Measurements from ENCODE around the gene TM7SF2. TPM values are rescaled to one million over a fixed set of nuclear protein-coding genes. Genes with fewer than 3 reads are reported as not detected.

The TM7SF2 gene
- total and polyA plus RNA-seq, 2 donors (not counting 1 experiment from before 2014, with no cell fraction given), result 23.9 to 28.5 TPM

GRCh38 chr11:65086809-65087208 is 24.9 kb upstream of the TM7SF2 start:
- ChIA-PET POLR2A (interaction anchor here (1.2 to 1.4 kb wide), 2 partner anchors 30 to 175 kb away, joined by 3 to 5 read pairs; partner anchors contain the start of genes POLA2 and ZNHIT2), CTCF (no interaction called here)
- TF ChIP-seq EZH2 (IDR thresholded peaks at IDR 0.05; ENCODE audit: borderline replicate concordance, insufficient read depth, low read depth, low read length, poor library complexity, severe bottlenecking) (no peak), CTCF (IDR thresholded peaks at IDR 0.05) (no peak)
- Histone ChIP-seq H3K79me2 (ENCODE audit: control insufficient read depth, insufficient read depth, low read length) (peaks cover 21% of the 10 kb centered on the region), H4K20me1 (ENCODE audit: control insufficient read depth, insufficient read depth, low read length, poor library complexity, severe bottlenecking) (peaks cover 8% of the 10 kb centered on the region), H3K9ac (ENCODE audit: low read length) (no peak overlapping the region), H3K27ac (ENCODE audit: low read length in 2 of 2) (no peak overlapping the region), H3K4me3 (ENCODE audit: control extremely low read depth in 1 of 5, extremely low read depth in 1 of 5, insufficient read depth in 1 of 5, low read depth in 2 of 5, low read length in 4 of 5) (no peak overlapping the region), H3K36me3 (replicated peaks in 1 of 2; ENCODE audit: control extremely low read depth in 1 of 2, control insufficient read depth in 1 of 2, extremely low read depth in 1 of 2, insufficient read depth in 2 of 2, low read length in 1 of 2) (peaks cover 0 to 47% of the 10 kb centered on the region in 2 experiments), H3K4me1 (ENCODE audit: control insufficient read depth in 2 of 2, insufficient read depth in 2 of 2, low read length in 2 of 2) (peaks cover 12 to 19% of the 10 kb centered on the region in 2 donors), H3K9me3 (ENCODE audit: control extremely low read depth in 1 of 3, control insufficient read depth in 2 of 3, insufficient read depth in 1 of 3, low read length in 2 of 3) (no peaks in the 10 kb centered on the region), H3K4me2 (replicated peaks; ENCODE audit: low read depth, low read length, poor library complexity, severe bottlenecking) (no peak overlapping the region), H3K27me3 (replicated peaks in 1 of 4; ENCODE audit: control extremely low read depth in 1 of 4, control insufficient read depth in 3 of 4, insufficient read depth in 4 of 4, low read length in 3 of 4) (no peaks in the 10 kb centered on the region), H2AFZ (ENCODE audit: insufficient read depth, low read depth, low read length, poor library complexity, severe bottlenecking) (no peak overlapping the region)
- 89% methylated on average over 2 of the region's 9 CpGs for WGBS (ENCODE audit: insufficient coverage)
- H3K27me3 Mint-ChIP-seq, result no peaks in the 10 kb centered on the region
- H3K27ac Mint-ChIP-seq, result no peak overlapping the region
- H3K4me3 Mint-ChIP-seq, result no peak overlapping the region
- intact Hi-C loops (cut with micrococcal nuclease), result no loop called here
- H3K9me3 Mint-ChIP-seq (ENCODE audit: insufficient read depth), result no peaks in the 10 kb centered on the region
- H3K4me1 Mint-ChIP-seq, result peaks cover 28% of the 10 kb centered on the region
- DNase-seq (no peak), ATAC-seq (ENCODE audit: low read depth) (no peak)

- Histone ChIP-seq H3K9me3 (ENCODE audit: control extremely low read depth in 1 of 3, control insufficient read depth in 2 of 3, insufficient read depth in 1 of 3, low read length in 2 of 3) (no peaks in the 10 kb centered on the region), H3K4me3 (ENCODE audit: control extremely low read depth in 1 of 5, extremely low read depth in 1 of 5, insufficient read depth in 1 of 5, low read depth in 2 of 5, low read length in 4 of 5) (no peak overlapping the region), H4K20me1 (ENCODE audit: control insufficient read depth, insufficient read depth, low read length, poor library complexity, severe bottlenecking) (peaks cover 8% of the 10 kb centered on the region), H3K4me1 (ENCODE audit: control insufficient read depth in 2 of 2, insufficient read depth in 2 of 2, low read length in 2 of 2) (peaks cover 12 to 19% of the 10 kb centered on the region in 2 donors), H3K27ac (ENCODE audit: low read length in 2 of 2) (no peak overlapping the region), H3K4me2 (replicated peaks; ENCODE audit: low read depth, low read length, poor library complexity, severe bottlenecking) (no peak overlapping the region), H3K9ac (ENCODE audit: low read length) (no peak overlapping the region), H2AFZ (ENCODE audit: insufficient read depth, low read depth, low read length, poor library complexity, severe bottlenecking) (no peak overlapping the region), H3K27me3 (replicated peaks in 1 of 4; ENCODE audit: control extremely low read depth in 1 of 4, control insufficient read depth in 3 of 4, insufficient read depth in 4 of 4, low read length in 3 of 4) (no peaks in the 10 kb centered on the region), H3K79me2 (ENCODE audit: control insufficient read depth, insufficient read depth, low read length) (peaks cover 21% of the 10 kb centered on the region), H3K36me3 (replicated peaks in 1 of 2; ENCODE audit: control extremely low read depth in 1 of 2, control insufficient read depth in 1 of 2, extremely low read depth in 1 of 2, insufficient read depth in 2 of 2, low read length in 1 of 2) (peaks cover 0 to 47% of the 10 kb centered on the region in 2 experiments)
- 96% methylated on average over 11 of the region's 11 CpGs for WGBS (ENCODE audit: insufficient coverage)
- Mint-ChIP-seq H3K27ac (no peak overlapping the region), H3K4me3 (no peak overlapping the region), H3K27me3 (no peaks in the 10 kb centered on the region), H3K4me1 (peaks cover 28% of the 10 kb centered on the region), H3K9me3 (ENCODE audit: insufficient read depth) (no peaks in the 10 kb centered on the region)
- ChIA-PET CTCF (no interaction called here), POLR2A (interaction anchor here (1.4 kb wide), 1 partner anchor 30 kb away, joined by 5 read pairs; the partner anchor contains the start of gene ZNHIT2)
- DNase-seq (no peak), ATAC-seq (ENCODE audit: low read depth) (no peak)
- TF ChIP-seq EZH2 (IDR thresholded peaks at IDR 0.05; ENCODE audit: borderline replicate concordance, insufficient read depth, low read depth, low read length, poor library complexity, severe bottlenecking) (no peak), CTCF (IDR thresholded peaks at IDR 0.05) (no peak)
- intact Hi-C loops (cut with micrococcal nuclease), result no loop called here
Observed at GRCh38 chr11:65087216-65087615, 24.5 kb upstream of the TM7SF2 start.
